HG02884 (cell line): ENCODE data around the gene PER1.

Source experiments
- ATAC-seq: cut with Tn5 transposase; IDR thresholded peaks from one replicate; pipeline ENCODE4 v1.9.1; 2021; ENCODE audit warnings: mild to moderate bottlenecking, moderate library complexity; ENCODE audit not compliant: unreplicated experiment

PER1 gene, protein sequence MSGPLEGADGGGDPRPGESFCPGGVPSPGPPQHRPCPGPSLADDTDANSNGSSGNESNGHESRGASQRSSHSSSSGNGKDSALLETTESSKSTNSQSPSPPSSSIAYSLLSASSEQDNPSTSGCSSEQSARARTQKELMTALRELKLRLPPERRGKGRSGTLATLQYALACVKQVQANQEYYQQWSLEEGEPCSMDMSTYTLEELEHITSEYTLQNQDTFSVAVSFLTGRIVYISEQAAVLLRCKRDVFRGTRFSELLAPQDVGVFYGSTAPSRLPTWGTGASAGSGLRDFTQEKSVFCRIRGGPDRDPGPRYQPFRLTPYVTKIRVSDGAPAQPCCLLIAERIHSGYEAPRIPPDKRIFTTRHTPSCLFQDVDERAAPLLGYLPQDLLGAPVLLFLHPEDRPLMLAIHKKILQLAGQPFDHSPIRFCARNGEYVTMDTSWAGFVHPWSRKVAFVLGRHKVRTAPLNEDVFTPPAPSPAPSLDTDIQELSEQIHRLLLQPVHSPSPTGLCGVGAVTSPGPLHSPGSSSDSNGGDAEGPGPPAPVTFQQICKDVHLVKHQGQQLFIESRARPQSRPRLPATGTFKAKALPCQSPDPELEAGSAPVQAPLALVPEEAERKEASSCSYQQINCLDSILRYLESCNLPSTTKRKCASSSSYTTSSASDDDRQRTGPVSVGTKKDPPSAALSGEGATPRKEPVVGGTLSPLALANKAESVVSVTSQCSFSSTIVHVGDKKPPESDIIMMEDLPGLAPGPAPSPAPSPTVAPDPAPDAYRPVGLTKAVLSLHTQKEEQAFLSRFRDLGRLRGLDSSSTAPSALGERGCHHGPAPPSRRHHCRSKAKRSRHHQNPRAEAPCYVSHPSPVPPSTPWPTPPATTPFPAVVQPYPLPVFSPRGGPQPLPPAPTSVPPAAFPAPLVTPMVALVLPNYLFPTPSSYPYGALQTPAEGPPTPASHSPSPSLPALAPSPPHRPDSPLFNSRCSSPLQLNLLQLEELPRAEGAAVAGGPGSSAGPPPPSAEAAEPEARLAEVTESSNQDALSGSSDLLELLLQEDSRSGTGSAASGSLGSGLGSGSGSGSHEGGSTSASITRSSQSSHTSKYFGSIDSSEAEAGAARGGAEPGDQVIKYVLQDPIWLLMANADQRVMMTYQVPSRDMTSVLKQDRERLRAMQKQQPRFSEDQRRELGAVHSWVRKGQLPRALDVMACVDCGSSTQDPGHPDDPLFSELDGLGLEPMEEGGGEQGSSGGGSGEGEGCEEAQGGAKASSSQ (N-terminal part only)

DNA sequence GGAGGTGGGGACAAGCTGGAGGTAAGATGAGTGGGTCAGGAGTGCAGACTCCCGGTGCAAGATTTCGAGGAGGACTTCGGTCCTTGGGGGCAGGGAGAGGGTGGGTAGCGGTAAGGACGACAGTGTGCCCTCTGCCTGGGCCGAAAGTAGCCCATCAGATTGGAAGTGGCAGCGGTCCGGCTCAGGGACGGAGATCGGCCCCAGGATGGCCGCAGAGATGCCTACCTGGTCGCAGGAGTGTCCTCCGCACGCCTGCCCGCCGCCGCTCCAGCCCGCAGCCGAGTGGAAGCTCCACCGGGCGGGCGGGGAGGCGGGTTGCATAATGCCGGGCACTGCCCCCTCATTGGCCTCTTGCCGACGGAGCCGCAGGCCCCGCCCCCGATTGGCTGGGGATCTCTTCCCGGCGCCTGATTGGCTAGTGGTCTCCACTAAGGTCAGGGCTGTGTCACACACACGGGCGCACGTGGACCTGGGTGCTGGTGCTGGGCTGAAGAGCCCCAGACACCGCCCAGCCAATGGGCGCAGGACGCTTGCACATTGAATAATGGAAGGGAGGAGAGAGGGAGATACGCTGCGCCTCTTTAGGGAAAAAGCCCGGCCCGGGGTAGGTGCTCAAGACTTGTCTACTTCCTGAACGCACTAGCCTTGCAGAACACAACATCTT, at the start of gene PER1:
PER1 (minus strand) TSS at position 293 of the 664 bp plus-strand sequence. CDS start 1,698 bp downstream, outside the sequence.
- no peak for ATAC-seq

DNA sequence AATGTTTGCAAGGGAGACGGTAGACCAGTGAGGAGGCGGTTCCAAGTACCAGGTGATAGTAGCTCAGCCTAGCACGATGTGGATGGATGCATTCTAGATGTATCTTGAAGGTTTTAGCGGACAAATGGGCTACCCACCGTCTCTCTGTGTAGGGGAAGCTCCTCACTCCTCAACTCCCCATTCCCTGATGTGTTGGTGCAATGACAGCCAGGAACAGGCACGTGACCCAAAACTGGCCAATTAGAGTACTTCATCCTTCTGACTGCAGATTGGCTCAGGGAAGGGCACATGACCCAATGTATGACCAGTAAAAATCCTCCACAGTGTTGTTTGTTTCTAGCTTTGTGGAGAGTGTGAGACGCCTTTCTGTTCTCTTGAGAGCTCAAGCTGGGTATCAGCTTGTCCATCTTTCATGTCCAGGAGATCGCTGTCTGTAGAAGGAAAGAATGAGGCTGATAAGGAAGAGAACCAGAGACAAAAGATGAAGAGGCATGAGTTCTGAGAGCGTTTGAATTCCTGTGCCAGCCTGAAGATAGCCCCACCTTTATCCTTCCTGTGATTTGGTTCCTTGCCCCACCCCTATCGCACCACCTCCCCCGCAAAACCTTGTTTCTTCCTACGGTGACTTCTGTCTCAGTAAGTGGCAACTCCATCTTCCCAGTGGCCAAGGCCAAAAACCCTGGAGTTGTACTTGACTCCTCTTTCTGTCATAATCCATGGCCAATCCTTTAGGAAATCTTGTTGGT, 40.0 kb upstream of the PER1 start:
- no peak for ATAC-seq

DNA sequence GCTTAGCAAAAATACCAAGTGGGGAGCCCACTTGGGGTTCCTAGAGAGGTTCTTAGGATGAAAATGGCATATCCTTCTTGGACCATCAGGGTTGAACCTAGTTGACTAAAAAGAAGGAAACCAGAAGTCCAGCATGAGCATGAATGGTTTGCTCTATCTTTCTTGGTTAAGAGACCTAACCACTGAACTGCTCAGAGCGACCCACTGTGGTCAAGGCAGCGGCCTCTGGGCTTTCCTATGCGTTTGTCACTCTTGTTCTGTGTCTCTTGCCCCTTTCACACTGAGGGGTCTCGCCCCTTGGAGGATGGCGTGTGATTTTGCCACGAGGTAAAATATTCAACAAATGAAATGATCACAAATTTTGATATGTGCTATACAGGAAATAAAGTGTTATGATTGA, 38.3 kb upstream of the PER1 start:
- ATAC-seq = no peak

DNA sequence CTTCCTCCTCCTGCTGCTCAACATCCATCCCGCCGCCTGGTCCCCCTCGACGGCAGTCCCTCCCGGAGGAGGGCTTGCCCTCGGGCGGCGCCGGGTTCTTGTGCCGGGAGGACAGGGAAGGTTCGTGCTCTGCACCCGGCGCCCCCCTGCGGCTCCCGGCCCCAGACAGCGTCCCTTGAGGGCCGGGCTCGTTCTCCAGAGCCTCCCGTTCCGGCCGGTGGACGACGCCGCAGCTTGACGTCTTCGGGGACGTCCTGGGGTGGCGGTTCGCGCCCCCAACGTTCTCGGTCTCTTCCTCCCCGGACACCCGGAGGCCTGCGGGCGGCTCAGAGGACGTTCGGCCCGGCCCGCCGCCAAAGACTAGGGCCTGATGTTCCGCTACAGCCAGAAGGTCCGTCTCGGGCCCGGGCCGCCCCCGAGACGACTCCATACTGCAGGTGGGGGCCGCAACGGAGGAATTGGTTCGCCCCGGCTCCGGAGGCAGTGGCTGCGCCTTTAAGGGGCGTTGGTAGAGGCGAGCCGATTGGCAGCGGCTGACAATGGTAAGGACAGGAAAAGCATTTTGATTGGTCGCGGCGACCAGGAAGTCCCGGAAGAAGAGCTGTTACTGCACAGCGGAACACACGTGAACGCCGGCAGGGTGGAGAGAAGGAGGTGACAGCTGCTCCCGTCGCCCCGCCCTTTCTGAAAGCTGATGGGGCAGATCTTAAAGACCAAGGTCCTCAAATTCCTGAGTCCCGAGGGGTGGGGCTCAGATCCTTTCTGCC, 37.7 kb upstream of the PER1 start, which contains the start of gene BORCS6:
BORCS6 (minus strand) TSS at position 470 of the 767 bp plus-strand sequence; CDS start at position 430, 40 bp downstream.
- no peak for ATAC-seq

DNA sequence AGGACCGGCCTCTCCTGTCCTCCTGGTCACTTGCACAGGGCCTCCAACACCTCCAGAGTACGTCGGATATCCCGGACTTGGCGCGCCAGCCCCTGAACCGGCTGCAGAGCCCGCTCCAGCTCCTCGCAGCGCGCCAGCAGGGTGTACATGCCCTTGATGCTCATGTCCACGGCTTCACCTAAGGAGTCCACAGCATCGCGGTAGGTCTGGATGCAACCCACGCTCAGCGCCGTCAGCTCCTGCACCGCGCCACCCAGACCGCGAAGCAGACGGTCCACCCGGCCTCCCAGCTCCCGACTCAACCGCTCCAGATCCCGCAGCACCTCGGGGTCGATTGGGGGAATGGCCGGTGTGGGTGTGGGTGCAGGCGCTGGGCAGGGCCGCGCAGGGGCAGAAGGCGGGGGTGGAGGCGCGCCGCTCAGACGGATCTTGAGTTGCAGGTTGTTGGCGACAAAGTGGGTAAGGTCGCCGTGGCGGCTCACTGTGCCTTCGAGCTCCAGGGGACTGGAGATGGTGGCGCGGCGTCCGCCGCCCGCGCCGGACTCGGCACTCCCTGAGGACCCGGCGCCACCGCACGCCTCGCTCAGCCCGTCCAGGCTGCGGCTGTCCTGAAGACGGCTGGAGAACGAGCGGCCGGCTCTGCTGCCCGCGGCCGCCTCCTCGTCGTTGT, 37.0 kb upstream of the PER1 start:
- no peak for ATAC-seq

DNA sequence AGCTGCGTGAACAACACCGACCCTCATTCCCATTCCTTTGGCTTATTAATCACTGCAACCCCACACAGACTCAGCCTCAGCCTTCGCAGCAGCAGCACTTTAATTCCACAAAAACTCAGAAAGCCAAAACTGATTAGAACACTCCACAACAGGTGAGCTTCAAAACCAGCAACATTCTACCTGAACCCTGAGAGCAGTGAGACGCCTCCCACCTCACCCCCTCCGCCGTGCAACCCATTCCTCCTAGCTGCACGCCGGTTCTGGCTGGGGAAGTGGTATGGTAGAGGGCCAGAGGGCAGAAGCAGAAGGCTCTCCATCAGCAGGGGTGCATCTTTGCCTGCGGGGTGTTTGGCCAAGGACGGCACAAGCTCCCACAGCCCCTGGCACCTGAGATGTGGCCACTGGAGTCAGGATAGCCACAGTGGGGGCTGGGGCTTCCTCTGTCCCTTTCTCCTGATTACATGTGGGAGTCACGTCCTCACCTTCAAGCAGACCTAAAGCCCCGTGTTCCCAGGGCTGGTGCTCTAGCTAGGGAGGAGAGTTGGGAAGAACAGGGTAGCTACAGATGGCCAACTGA, 36.1 kb upstream of the PER1 start:
- no peak for ATAC-seq

DNA sequence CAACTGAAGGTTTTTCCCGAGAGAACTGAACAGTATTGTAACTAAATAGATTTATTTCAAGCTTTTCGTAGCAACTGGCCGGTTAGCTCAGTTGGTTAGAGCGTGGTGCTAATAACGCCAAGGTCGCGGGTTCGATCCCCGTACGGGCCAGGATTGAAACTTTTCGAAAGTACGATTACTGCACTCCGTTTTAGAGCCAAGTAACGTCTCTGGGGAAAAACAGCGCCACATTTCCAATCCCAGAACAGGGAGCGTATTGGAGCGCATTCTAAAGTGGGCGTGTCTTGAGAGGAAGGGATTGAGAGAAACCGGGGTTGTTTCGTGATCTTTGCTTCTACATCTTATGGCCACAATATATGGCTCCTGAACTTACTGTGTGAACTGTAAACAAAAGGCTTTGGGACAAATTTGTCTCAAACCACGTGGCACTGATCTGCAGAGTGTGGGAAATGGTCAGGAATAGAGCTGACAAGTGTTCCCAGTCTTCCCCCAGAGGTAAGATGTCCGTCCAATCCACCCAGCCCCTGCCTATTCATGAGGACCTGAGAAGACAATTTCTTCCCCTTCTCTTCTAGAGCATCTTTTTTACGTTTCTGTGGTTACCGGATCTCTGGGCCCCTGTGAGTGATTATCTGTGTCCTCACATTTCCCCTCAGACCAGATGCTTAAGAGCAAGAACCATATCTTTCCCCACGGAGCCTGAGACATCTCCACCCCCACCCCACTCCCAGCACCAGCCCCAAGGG, 35.5 kb upstream of the PER1 start:
- ATAC-seq = no peak

DNA sequence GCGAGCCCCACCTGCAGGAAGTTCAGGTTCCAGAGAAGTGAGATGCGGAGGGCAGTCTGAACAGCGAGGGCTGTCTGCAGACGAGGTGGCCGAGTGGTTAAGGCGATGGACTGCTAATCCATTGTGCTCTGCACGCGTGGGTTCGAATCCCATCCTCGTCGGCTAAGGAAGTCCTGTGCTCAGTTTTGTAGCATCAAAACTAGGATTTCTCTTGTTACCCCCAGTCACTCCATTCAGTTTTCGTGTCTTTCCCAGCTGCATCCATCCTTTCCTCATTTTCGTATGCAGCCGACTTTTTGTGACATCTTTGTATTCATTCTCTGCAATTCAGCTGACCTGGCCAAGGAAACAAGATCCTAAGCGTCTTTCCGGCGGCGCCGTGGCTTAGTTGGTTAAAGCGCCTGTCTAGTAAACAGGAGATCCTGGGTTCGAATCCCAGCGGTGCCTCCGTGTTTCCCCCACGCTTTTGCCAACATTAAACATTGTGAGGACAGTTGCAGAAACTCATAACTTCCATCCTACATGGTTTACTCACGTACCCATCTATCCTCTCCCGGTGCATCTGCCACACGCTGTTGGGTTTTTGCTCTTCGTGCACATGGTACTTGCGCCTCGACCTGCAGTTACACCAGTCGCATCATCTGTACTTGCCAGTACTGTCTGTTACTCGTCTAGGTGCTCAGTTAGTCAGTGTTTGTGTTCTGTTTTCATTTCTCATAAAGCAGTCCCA, 34.7 kb upstream of the PER1 start:
- ATAC-seq = no peak

DNA sequence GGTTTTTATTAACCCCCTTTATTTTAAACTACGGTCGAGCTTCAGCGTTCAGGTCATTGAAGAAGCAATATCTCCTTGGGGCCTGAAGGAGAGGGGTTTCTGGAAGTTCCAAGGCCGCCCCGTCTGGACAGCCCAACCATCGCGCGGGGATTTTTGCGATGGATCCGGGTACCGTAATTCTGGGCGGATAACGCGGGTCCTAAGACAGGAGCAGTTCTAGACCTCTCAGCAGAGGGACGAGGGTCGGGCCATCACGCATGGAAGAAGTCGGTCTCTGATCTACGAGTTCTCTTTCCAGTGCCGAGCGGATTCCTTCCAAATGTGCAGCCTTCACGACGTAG, 34.2 kb upstream of the PER1 start:
- ATAC-seq = no peak

DNA sequence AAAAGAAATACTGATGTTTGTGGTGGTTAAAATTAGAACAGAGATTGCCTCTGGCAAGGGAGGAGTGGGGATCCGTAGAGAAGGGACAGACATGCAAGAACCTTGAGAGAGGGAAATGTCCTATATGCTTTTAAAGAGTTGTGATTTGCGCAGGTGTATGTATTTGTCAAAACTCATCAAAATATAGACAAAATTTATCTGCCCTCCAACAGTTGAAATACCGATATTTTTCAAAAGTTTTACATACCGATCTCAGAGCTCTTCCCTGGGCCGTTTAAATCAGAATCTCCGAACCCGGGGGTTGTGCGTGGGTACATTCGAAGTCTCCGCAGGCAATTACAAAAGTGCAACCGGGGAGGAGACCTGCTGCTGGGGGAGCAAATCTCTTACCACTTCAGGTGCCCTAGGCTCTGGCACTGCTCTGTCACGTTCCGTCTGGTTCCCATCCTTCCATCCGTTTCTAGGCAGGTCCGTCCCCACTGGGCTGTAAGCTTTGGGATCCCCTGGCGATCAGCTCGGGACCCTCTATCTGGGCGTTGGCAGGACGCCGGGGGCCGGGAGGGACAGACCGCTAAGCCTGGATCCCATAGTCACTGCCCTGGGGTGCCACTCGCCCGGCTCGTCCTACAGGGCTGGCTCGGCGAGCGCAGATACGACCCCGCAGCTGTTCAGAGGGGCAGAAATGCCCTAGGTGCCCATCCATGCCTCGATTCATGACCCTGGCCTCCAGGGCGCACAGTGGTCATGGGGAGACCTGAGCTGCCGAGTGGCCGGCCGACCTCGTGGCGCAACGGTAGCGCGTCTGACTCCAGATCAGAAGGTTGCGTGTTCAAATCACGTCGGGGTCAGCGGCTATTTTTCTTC, 33.6 kb upstream of the PER1 start:
- no peak for ATAC-seq

DNA sequence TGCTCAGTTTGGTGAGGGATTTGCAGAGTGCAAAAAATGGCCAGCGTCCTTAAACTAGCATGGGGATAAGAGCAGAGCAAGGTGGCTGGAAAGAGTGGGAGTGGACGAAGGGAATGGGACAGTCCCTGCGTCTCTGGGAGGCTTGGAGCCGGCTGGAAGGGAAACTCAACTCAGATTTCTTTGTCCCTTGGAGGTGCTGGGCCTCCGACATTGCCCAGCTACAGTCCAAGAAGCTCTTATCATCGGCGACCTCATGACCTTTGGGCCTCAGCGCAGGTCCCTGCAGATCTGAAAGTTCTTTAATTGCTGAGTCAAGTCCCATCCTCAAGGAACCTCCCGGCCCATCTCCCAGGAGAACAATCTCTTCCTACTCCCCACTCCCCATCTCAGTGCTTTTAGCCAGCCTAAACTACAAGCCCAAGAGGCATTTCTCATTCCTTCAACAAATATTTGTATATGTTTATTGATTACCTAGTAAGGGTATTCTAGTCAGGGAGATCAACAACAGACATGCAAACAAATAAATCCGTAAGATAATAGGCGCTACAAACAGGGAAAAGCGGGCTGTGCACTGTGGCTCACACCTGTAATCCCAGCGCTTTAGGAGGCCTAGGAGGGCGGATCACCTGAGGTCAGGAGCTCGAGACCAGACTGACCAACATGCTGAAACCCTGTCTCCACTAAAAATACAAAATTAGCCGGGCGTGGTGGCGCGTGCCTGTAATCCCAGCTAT, 25.0 kb upstream of the PER1 start:
- ATAC-seq = no peak

DNA sequence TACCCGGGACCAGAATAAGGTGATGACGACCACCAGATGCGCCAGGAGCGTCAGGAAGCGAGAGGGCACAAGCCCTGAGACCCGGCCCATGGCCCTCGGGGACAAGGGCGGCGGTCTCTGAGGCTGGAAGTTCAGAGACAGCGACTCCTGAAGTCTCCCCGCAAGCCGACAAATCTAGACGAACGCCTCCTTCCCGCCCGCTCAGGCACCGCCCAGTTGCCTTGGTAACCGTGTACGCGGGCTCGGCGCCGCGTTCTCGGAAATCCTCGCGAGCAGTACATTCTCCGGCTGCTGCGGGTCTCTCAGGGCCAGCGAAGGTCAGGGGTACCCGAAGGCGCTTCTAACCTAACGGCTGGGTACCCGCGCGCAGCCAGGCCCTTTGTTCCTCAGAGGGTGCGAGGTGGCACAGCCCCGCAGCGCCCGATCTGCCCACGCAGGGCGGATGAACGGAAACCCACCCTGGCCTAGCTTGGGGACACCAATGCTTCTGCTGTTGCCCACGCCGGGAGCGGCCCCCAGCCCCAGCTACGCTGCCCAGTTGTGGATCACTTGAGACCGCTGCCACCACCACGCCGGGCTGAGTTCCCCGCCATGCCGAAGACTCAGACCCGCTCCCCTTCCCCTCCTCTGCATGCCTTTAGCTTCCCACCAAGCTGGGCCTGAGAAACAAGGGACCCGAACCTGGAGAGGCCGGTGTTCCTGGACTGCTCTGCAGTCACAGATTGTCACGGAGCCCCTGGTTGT, 24.2 kb upstream of the PER1 start, which contains the start of gene TMEM107:
TMEM107 (minus strand) TSS at position 184 of the 744 bp plus-strand sequence; CDS start at position 90, 94 bp downstream.
- peak; percentile 48 for ATAC-seq

DNA sequence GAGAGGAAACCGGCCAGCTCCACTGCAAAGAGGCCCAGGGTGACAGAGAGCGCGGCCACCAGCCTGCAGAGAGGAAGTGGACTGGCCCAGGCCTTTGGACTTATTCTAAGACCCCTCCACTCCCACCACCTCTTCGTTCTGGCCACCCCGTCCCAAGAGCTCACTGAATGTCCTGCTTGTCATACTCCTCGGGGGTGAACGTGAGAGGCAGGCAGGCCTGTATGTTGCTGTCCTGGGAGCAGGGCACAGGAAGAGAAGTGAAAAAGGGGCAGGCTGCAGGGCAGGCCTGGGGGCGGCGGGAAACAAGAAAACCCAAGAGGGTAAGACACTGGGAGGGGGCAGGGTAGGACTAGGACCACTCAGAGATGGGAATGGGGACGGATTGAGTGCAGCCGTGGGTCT, 23.6 kb upstream of the PER1 start:
- no peak for ATAC-seq

DNA sequence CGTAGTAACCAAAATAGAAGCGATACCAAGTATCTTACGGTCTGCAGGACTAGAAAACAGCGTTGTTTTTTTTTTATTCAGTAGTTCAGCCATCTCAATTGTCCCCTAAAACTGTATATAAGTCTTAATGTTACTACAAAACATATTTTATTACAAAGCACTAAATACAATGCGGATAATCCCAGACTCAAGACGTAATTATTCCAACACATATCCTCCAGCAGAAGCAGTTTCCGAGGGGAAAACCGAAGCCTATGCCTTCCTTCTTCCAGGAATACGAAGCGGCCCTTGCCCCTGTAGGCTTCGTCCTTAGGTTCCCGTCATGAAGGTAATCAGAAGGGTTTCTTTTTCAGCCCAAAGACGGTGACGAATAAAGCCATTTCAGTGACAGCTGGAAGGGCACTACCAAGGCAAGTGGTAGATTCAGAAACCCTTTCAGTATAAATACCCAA, 21.7 kb upstream of the PER1 start:
- no peak for ATAC-seq
